Stimulated activated CD4-positive, alpha-beta T cell treated with anti-CD3 and anti-CD28 coated beads, Interleukin-2, amount 100 ng/mL, for 4 hours (primary cell): ENCODE data around the gene ATP6V0B.

Source experiments
- DNase-seq: peaks from one replicate; pipeline ENCODE4 v3.0.0-alpha.2; 2020; ENCODE audit warnings: low read depth

Gene ATP6V0B

DNA sequence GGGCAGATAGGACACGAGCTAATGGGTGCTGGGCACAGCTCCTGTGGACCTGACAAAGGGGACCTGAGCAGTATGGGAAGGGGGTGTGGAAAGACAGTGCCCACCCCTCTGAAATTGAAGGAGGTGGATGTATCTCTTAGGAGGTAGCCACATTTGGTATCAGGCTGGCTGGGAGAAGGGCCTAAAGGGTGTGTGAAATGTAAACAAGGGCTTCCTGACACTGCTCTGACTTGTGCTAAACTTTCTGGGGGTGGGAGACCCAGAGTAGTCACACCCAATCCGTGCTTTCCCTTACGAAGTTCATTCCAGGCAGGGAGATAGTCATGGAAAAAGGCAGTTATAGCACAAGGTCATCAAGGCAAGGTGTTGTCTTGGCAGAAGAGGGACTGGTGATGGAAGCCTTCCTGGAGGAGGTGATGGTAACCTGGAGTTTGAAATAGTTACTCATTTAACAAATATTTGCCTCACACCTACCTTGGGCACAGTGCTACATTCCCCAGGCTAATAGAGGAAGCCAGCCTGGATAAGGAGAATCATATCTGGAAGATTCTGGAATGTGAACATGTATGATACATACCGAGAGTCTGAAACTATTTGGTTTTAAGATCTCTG lies 11.3 kb downstream of the ATP6V0B start:
- DNase-seq, result no peak

DNA sequence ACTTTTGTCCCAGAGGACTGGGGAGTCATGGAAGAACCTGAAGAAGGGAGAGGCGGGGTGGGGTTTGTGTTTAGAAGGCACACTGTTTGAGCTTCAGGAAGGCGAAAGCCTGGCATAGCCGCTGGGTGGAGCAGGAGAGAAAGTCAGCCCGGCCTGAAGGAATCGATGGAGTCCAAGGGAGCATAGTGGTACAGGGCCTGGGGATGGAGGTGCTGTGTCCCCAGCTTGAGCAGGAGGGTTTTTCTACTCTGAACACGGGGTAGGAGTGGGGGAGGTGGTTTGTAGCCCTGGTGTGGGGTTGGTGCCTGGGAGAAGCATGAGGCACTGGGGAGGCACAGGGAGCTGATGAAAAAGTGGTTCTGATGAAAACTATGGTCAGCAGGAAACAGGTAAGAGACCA lies 12.0 kb downstream of the ATP6V0B start:
- DNase-seq, result no peak

DNA sequence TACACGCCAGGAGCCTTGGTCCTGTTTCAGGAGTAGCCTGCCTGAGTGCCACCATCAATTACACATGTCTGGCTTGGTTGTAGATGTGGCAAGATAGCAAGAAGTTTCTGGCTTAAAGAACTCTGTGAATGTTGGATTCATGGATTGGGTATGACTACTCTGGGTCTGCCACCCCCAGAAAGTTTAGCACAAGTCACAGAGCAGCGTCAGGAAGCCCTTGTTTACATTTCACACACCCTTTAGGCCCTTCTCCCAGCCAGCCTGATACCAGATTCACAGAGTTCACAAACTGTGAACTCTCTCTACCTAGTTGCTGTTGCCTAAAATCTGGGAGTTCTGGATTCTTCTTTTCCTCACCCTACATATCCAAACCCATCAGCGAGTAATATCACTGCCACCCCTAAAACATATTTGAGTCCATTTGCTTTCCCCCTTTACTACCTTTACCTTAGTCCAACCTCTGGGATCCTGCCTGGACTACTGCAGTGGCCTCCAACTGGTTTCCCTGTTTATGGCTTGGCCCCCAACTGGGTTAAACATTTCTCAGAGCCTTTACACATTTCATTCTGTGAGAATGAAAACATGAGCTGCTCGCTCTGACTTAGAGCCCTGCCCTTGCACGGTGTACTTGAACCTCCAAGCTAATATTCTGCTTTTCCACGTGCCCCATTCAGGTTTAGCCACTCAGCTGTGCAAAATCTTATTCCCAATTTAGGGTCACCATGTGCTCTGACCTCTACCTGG lies 12.6 kb downstream of the ATP6V0B start:
- no peak for DNase-seq

DNA sequence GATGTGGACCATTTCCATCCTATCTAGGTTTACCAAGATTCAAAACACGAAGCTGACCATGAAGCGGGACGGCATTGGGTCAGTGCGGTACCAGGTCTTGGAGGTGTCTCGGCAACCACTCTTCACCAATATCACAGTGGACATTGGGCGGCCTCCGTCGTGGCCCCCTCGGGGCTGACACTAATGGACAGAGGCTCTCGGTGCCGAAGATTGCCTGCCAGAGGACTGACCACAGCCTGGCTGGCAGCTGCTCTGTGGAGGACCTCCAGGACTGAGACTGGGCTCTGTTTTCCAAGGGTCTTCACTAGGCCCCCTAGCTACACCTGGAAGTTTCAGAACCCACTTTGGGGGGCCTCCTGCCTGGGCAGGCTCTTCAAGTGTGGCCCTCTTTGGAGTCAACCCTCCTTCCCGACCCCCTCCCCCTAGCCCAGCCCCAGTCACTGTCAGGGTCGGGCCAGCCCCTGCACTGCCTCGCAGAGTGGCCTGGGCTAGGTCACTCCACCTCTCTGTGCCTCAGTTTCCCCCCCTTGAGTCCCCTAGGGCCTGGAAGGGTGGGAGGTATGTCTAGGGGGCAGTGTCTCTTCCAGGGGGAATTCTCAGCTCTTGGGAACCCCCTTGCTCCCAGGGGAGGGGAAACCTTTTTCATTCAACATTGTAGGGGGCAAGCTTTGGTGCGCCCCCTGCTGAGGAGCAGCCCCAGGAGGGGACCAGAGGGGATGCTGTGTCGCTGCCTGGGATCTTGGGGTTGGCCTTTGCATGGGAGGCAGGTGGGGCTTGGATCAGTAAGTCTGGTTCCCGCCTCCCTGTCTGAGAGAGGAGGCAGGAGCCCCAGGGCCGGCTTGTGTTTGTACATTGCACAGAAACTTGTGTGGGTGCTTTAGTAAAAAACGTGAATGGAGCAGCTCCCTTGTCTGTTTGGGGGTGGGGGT lies 15.8 kb downstream of the ATP6V0B start:
- no peak for DNase-seq

DNA sequence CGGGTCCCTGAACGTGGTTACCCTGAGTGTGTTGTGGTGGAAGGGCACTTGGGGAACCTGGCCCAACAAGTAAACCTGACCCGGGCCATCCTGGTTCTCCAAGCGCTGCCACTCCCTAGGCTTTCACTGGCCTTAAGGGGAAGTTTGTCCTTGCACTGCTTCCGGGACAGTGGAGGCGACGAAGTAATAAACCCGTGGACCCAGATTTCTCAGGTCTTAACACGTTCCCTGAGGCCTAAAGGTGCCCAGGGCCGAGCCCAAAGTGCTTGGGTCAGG lies 16.4 kb downstream of the ATP6V0B start:
- DNase-seq, result no peak

DNA sequence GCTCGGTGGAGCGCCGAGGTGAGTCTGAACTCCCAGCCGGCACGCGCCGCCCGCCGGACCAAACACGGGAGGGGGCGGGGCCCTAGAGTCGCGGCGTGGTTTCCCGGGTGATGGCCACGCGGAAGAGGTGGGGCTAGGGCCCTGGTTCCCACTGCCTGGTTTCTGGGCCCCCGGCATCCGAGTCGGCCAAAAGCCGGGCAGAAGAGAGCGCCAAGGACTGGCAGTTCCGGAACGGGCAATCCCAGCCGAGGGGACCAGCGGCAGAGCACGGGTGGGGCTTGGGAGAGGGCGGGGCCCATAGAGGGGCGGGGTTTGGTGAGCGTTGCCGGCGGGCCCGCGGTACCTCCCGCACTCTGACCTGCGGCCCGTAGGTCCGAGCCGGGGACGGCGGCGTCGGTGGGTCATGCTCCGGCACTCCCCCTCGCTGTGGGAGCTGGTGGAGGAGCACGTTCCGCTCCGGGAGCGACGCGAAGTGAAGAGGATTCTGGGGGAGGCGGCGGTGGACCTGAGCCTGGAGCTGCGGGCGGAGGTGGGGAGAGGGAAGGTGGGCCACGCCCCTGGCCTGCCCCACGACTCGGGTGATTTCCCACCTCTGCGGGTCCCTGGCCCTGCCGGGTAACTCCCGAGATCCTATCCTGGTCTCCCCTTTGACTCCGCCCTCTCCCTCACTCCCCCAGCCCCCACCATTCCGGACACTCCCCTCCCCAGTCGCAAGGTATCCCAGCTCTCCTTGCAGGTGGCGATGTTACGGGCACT lies 16.9 kb downstream of the ATP6V0B start, which contains the start of gene CCDC24:
Gene CCDC24, plus strand, starts transcription at position 124 of the 756 bp plus-strand sequence. Its CDS starts 280 bp downstream, at position 404.
- peak; percentile 51 for DNase-seq

DNA sequence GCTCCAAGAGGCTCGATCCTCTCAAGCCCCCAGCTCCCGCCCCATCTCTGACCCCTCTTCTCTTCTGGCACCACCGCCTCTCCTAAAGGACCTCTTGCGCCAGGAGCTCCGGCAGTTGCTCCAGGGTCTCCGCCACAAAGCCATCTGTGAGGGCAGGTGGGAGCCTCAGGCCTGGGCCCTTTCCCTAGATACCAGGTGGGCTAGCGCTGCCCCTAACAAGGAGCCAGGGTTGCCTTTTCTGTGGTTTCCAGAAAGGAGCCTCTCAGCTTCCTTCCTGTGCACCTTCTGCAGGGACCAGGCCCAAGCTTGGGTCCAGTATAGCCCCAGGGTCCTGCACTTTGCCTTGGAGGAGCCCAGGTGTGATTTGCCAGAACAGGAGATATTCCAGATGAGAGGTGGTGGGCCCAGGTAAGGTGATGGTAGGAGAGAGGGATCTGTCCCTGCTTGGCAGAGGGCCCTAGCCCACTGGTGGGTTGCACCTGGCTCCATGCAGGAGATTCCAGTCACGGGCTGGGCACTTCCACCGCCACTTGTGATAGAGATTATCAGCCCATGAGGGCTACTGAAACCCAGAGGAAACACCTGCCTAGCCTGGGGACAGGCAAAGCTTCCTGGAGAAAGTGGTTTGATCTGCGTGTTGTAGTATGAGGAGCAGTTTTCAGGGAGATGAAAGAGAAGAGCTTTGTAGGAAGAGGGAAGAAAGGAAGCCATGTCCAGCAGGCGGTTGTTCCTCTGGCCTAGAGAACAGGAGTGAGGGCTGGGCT lies 17.7 kb downstream of the ATP6V0B start:
- DNase-seq, result no peak

DNA sequence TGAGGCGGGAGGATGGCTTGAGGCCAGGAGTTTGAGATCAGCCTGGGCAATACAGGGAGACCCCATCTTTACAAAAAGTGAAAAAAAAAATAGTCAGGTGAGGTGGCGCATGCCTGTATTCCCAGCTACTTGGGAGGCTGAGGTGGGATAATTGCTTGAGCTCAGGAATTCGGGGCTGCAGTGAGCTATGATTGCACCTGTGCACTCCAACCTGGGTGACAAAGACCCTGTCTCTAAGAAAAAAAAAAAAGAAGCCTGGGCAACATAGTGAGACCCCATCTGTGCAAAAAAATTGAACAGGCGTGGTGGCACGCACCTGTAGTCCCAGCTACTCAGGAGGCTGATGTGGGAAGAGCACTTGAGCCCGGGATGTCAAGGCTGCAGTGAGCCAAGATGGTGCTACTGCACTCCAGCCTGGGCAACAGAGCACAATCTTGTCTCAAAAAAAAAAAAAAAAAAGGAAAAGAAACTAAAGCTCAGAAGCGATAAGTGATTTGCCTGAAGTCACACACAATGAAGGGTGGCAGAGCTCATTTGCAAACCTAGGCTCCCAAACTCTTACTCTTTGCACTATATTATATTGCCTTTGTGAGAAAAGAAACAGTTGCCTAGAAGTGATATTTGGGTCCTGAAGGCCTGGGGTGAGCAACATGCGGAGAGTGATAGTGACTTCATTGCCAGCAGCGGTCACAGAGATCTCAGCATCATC lies 18.6 kb downstream of the ATP6V0B start:
- DNase-seq, result no peak

DNA sequence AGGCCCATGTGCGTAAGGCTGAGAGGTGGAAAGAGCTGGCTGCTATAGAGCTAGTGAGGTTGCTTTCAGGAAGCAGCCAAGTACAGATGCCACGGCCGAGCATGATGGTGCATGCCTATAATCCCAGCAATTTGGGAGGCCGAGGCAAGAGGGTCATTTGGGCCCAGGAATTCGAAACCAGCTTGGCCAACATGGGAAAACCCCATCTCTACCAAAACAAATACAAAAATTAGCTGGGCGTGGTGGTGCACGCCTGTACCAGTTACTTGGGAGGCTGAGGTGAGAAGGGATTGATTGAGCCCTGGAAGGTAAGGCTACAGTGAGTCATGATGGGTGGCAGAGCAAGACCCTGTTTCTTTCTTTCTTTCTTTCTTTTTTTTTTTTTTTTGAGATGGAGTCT lies 19.3 kb downstream of the ATP6V0B start:
- no peak for DNase-seq

DNA sequence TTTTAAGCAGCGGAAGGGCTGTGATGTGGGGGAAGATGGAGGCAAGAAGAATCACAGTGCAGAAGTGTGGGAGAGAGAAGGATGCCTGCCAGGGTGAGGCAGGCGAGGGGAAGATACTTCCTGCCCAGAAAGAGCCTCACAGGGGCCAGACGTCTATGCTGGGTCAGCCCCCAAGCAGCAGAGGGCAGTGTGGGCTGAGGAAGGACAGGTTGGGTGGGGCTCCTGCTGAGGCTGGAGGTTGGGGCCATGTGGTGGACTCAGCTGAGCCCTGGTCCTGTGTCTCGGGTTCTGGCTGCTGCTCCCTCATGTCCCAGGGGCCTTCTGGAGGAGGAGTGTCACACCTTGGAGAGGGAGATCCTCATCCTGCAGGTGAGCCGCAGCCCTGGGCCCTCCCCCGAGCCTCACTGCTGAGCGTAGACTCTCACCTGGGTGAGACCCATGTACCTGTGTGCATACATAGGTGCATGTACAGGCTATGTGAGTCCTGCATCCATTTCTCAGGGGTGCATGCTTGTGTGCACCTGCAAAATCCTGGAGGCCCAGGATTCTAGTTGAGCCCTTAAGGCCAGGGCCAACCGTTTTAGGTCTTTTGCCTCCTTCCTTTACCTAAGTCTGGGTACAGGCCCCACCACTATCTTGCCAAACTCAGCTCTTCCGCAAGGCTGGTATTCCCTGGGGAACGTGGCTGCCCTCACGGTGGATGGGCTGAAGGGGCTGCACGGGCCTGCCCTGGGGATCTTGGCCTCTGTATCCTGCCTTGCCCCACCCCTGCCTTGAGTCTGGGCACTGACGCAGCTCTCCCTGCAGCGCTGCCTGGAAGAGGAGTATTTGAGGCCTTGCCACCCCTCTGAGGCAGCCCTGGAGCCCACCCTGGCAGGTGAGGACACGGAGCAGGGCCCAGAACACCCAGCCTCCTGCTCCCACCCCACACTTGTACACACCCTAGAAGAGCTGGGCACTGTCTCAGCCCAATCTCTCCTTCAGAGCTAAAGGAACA lies 20.3 kb downstream of the ATP6V0B start:
- DNase-seq, result no peak

DNA sequence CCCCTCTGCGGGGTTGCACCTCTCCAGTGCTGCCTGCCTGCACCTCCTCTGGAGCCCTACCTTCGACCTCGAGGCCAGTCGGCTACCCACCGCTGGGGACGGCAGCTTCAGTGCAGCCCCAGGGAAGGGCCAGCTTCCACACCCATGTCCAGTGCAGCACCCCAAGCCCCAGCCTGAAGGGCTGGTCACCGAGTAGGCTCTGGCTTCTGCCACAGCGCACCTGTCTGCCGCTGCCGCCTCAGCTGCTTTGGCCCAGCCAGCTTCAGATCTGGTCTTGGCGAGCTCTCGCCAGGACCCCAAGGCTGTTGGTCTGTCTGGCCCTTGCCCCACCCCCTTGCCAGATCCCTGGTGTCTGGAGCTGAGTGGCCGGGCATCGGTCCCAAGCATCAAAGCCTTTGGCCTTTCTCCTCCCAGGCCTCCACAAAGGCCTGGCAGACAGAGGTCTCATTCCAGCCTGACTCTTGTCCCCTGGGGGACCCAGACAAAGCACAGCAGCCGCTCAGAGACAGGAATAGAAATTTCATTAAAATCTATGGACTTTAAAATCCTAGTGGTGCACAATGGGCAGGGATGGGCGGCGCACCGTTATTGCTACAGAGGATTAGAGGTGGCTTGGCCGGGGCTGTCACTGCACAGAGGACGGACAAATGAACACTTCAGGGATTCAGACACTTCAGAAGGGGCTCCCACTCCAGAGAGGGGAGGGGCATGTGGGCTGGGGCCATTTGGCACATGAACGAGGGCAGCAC lies 21.4 kb downstream of the ATP6V0B start:
- DNase-seq, result no peak

DNA sequence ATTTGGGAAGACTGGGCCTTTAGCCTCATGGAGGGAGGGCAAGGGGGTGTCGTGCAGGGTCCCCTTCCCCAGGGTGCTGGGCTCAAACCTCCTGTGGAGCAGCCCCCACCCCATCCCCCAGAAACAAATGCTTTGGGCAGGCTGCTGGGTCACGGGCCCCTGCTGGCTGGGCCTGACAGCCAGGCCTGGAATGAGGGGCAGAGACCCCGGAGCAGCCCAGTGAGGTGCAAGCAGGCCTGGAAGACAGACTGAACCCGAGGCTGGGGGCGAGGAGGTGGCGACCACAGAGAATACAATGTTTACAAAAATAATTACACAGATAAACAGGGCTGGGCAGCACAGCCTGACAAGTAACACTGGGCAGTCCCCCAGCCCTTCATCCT lies 22.0 kb downstream of the ATP6V0B start:
- no peak for DNase-seq

DNA sequence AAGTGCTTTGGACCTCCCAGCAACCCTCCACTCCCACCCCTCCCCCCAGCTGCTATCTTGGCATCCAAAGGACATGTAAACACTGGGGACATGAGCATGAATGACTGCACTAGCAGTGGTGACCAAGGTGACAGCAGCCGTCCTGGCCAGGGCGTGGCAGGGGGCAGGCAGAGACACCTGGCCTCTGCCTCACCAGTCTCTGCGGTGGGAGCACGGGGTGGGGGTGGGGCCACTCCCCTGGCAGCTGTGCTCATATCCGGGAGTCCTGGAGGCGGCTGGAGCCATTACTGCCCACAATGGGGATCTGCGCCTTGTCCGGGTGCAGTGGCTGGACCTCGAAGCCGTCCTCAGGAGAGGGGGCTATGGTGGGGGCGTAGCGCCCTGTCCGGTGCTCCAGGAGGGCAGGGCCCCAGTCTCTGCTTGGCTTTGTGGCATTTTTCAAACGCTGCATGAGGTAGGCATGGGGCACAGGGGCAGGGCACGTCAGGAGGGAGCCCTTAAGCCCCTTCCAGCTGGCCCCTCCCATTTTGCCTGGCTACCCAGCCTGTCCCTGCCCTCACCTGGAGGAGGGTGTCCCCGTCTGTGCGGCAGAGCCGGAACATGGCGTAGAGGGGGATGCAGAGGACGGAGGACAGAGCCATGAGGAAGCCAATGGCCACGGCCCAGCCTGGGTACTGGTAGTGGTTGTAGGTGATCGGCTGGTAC lies 22.7 kb downstream of the ATP6V0B start:
- DNase-seq, result no peak

DNA sequence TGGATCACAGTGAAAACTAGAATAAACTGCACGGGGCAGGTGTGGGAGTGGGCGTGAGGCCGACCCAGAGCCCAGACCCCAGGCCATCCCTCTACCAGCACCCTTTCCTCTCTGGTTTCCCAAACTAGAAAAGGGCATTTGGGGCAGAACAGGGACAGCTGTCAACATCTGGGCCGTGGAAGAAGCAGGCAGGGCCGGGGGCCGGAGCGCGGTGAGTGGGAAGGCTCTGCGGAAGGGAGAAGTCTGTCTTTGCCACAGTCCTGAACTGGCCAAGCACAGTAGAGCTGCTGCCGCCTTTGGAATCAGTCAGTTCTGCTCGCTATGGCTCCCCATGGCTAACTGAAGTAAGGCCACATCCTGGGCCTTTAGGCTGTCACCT lies 23.2 kb downstream of the ATP6V0B start:
- DNase-seq, result no peak

DNA sequence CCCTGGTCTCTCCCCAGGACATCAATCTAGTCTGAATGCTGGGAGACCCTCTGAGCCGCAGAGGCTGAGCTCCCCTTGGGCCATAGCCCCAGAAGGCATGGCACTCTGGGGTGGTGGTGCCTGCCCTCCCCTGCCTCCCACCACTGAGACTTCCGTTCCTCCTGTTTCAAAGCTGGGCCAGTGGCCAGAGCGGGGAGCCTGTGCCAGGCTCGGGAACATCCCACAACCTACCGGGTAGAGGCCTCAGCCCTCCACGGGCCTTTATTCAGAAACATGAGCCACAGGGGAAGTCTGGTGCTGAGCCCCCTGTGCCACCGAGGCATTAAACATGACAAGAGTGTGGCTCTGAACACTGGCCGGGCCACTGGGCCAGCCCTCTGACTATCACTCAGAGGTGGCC lies 24.7 kb downstream of the ATP6V0B start:
- DNase-seq, result no peak

DNA sequence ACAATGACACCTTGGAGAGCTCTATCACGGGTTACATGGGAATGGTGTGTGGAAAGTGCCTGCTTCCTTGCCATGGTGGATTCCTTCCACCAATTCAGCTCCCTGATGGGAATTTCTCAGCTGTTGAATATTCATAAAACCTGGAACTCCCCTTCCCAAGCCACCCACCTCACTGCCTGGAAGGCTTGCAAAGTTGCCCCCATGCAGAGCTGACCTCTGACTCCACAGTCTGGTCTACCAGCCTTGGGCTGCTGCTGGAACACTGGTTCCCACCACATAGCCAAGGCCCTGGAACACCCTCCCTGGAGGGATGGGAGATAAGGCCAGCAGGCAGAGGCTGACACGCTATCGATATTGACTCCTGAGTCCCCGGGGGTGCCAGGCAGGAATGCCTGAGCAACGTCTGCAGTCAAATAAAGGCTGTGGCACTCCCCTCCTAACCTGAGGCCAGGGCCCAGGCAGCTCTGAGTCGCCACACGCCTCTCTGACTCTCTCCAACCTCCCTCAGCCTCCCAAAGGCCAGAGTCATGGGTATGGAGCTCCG lies 25.4 kb downstream of the ATP6V0B start:
- no peak for DNase-seq

DNA sequence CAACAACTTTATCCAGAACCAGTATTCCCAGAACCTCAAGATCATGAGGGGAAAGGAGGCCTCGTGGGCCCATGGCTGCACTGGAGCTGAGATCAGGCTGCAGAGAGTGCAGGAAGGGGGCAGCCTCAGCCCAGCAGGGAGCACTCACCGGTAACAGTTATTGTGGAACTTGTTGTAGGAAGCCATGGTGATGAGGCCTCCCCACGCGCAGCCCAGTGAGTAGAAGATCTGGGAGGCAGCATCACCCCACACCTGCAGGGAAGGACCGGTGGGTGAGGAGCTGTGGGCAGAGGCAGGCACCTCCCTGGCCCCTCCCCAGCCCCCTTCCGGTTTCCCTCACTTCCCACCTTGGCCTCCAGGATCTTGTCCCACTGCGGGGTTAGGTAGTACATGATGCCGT lies 27.4 kb downstream of the ATP6V0B start:
- no peak for DNase-seq

DNA sequence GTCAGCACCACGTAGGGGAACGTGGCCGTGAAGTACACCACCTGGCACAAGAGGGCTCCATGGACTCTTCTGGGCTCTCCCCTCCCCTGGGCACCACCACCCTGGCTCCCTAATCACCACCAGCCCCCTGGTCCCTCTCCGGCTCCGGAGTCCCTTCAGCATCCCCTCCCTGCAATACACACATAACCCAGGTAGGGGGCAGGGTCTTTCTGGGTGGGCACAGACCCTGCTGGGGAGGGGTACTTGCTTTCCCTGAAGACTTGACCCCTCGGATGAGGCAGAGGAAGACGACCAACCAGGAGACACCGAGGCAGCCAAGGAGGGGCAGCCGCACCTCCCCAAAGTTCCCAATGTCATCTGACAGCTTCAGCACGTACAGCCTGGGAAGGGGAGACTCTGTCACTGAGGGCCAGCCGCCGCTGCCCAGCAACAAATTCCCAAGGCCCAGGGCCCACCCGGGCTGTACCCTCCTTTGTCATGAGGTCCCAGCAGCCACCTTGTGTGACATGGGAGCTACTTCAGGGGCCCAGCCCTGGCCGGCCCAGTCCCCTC lies 27.9 kb downstream of the ATP6V0B start:
- no peak for DNase-seq
